ENCODE data around the gene ANKRD16.
"Not testable (repeated sequence)": the region's sequence is repeated elsewhere in the genome, so short reads cannot be mapped to it uniquely, and the experiment has no call there.

Gene ANKRD16

DNA sequence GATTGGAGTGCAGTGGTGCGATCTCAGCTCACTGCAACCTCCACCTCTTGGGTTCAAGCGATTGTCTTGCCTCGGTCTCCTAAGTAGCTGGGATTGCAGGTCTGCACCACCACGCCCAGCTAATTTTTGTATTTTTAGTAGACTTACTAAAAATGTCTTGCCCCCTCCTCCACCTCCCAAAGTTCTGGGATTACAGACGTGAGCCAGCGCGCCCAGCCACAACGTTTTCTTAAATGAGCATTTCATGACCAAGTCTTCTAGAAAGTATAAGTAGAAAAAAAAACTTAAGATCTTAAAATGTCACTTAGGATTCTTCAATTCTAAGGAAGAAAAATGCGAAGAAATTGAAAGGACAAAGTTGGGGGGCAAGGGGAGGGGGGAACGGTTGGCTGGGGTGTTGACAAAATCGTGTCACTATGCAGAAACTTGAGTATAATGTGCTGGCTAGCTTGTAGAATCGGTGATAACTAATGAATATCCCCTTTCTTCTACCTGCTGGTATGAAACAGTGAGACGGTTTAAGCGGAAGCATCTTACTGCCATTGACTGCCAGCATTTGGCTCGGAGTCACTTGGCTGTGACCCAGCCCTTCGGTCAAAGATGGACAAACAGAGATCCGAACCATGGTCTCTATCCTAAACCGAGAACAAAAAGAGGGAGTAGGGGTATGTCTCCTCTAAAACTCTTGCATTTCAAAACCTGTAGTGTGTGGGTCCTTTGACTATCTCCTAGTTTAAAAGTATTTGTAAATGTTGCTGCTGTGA is 13.0 kb upstream of the ANKRD16 start:
- no peak for DNase-seq

DNA sequence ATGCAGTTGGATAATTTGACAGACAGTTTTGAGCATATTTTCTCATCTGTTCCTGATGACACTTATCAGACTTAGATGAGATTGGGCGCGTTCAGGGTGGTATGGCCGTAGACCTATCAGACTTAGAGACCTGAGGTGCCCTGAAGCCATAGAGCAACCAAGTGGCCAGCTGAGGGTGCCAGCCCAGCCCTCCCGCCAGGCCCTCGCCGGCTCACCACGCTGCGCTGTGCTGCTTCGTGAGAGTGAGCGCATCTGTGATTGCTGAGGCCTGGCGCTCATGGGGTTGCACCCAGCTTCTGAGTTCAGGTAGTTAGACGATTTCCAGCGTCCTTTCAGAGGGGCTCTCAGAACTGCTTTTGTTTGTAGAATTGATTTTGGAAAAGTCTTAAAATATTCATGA is 10.6 kb upstream of the ANKRD16 start:
- no peak for DNase-seq

DNA sequence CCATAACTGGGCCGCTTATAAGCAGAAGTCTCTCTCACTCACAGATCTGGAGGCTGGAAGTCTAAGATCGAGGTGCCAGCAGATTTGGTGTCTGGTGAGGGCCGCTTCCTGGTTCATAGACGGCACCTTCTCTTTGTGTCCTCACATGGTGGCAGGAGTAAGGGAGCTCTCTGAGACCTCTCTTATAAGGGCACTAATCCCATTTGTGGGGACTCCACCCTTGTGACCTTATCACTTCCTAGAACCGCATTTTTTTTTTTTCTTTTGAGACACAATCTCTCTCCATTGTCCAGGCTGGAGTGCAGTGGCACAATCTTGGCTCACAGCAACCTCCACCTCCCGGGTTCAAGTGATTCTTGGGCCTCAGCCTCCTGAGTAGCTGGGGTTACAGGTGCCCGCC is 8.5 kb upstream of the ANKRD16 start:
- DNase-seq: no peak

DNA sequence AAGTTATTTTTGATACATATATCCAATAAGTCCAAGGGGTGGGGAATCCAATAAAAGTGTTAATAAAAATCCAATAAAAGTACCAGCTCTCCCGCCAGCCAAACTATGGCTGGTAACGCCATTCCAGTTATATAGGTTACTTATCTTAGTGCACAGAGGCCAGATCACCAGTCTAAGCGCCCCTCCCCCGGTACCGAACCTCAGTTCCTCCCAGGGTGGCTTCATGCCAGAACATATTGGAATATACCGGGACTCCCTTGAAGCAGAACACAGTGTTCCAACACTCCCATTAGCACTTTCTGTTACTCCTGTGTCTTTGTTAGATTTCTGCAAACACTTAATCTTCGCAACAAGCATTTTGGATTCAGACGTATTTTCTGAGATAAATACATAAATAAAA is 7.8 kb upstream of the ANKRD16 start:
- DNase-seq: no peak

DNA sequence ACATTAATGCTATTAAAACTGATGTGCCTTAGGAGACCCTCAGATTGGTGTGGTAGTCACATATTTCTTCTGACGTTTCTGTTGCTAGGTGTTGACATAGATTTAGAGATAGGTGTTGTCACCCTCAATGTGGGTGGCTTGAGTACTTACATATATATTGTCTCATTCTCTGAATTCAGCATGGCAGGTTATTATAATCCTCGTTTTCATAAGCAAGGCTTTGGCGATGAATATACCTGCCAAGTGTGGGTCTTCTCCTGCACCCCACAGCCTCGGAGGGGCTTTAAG is 7.3 kb upstream of the ANKRD16 start:
- DNase-seq: no peak

DNA sequence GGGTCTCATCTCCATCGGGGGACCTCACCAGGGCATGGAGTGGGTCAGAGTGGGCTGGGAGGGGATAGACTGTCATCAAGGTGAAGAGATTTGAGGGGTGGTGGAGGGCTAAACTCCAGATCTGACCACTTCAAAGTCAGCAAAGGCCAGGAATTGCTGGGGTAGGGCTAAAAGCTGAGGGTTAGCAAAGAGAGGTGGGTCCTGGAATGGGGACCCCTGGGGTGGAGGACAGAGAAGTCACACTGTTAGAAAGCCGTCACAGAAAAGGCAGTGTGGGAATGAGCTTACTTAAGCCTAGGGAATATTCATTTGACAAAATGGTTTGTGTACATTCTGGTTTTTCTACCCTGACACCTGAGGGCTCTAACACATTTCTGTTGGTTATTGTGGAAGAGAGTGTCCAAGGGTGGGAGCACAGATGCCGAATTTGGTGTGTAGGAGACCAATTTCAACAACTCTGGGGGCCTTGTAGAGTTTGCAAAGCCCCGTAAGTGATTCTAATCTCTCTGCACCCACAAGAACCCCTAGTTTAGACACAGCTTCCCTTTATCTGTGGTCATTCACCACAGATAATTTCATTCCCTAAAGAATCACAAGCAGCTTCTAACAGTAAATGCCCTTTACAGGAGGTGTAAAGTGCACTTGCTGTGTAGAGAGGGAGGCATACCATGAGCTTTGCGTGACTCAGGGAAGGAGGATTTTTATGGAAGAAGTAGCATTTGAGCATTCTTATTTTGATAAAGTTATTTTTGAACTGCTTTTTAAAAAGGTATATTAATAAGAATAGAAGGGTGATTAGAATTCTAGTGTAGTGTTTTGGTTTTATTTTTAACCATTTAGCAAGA is 6.7 kb upstream of the ANKRD16 start:
- DNase-seq: no peak

DNA sequence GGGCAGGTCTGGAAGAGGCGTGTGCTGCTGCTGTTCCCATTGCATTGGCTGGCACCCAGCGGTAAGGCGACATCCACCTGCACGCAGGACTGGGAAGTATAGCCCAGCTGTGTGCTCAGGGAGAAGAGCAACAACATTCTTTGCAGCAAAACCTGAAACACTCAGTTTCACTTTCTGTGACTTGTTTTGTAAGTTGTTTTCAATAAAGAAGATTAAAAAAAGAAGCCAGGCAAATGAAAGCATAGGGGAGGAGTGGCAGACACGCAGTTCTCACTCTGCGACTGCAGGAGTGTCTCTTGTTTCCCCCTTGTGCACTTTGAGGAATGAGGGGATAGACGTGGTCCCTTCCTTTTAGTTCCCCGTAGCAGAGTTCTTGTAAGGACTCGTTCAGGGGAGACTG is 6.1 kb upstream of the ANKRD16 start:
- no peak for DNase-seq

DNA sequence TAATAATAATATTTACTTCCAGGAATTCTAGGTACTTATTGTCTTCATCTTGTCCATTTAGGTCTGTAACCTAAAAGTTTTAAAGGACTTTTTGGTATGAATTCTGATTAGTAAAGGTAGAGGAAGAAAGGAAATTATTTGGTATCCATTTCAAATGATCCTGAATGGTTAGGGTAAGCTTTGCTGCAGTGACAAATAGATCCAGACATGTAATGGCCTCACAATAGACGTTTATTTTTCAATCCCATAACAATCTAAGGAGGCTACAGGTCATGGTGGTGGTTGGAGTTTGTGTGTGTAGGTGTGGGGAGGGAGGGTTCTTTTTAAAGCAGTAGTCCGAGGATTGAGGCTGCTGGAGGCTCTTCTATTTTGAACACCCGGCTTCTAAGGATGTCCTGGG is 5.7 kb upstream of the ANKRD16 start:
- DNase-seq: no peak

DNA sequence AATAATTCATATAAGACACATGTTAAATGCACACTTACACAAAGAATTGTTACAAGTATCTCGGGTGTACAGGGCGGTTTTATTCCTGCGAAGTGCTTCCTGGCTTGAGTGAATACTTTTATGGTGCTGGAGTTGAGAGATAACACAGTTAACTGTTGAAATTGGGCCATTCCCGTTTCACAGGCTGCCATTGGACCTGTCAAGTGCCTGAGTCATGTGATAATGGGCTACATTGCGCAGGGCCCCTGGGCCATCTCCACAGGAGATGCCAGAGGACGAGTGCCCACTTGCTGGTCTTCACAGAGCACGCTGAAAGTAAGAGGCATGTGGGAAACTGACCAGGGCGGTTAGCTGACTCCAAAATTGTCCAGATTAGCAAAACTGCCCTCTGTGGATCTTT is 5.2 kb upstream of the ANKRD16 start:
- DNase-seq: no peak

DNA sequence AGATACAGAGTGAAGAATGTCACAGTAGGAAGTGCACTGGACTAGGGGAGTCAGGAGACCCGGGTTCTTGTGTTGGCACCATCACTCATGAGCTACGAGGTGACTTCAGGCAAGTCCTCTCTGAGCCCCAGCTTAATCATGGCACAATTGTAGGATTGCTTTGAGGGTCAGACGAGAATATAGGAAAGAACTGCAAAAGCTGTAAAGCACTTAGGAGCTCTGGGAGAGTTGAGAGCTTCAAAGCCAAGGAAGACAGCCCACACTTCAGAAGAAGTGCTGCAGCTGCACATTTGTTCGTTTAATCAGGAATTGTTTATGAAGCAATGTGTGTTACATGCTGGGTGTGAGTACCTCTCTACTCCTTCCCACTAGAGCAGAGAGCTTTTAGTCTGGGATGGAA is 4.7 kb upstream of the ANKRD16 start:
- no peak for DNase-seq

DNA sequence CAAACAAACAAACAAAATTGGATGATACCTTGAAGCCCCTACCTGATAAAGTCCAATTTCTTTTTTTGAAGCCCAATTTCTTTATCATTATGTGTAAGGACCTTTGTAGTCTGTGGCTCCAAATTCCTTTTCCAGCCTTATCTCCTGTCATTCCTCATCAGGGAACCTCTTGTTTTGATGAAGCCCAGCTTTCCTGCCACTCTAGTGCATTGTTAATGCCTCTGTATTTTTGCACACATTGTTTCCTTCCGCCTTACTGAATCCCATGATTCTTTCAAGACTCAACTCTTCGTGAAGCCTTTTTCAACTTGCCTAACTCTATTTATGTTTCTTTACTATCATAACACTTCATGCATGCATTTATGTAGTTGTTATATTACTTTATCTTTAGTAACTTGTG is 3.6 kb upstream of the ANKRD16 start:
- DNase-seq: no peak

DNA sequence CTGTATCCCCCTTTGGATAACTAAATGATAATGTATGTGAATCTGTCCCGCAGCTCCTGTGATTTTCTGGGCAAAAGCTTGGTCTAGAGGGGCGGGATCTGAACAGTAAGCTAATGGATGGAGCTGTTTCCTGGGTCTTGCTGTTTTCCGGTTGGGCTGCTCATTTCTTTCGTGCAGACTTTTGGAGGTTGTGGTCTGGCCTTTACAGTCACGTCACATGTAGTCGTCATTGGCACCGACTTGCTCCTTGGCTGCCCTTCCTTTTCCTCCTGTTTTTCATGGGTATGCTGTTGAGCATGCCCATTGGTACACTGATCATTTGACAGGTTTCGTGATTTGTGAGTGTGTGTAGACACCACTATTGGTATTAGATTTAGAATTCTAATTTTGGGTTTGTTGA is 2.3 kb upstream of the ANKRD16 start:
- no peak for DNase-seq

DNA sequence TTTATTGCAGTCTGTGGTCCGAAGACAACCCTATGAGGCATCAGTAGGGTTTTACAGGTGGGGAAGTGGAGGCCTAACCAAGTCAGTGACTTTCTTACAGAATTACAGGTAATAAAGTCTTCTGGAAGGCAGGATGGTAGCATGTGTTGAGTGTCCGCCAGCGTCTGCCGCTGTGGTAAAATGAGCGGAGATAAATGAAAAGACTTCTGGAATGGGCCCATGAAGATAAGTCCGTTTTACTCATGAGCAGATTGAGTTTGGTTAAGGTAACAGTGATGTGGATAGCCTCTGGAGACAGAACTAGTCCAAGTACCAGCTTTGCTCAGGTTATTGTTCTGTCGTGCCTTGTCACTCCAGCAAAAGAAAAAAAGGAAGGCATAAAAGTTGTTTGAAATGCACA is 1.3 kb upstream of the ANKRD16 start:
- DNase-seq: no peak

DNA sequence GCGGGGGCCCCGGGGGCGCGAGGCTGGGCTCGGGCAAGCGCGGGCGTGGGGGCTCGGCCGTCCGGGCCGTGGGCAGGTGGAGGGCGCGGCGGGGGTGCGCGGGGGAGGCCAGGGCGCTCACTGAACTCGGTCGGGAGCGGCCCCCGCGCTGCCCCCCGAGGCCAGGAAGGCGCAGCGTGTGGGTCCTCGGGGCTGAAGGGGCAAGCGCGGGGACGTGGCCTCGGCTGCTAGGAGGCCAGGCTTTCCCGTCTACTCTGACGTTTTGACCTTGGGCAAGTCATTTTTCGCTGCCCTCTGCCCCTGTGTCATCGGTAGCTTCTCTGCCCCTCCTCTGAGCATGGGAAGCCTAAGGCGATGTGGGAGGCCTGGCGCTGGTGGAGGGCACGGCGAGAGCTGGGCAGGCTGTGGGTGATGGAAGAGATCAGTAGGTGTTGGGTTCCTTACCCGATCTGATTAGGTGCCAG is 791 bp upstream of the ANKRD16 start:
- DNase-seq: peak; percentile 48

DNA sequence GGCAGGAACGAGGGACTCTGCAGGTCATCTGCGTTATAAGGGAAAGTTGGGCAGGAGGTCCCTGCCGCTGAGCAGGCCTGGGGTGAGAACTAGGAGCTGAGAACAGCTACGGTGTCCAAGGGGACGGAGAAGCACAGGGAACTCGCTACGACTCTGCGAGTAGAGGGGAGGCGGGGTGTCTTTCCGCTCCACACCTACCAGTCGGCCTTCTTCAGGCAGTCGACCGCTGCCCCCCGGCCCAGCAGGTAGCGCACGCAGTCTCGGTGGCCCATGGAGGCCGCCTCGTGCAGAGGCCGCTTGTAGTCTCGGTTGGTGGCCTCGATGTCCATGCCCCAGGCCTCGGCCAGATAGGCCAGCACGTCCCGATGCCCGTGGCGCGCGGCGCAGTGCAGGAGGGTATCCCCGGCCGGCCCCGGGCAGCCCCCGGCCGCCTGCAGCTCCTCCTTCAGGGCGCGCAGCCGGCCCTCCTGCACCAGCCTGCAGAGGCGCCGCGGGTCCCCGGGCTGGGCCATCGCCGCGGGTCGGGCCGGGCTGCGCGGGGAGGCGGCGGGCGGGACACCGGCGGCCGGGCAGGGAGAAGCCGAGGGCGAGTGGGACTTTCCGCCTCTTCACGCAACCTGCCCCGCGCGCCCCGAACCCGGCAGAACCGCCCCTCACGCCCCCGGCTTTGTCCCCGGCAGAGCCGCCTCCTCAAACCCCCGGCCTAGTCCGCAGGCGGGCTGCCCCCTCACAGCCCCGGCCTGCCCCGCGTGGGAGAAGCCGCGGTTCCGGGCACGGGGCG is 660 bp downstream of the ANKRD16 start:
- peak; percentile 71 for DNase-seq

DNA sequence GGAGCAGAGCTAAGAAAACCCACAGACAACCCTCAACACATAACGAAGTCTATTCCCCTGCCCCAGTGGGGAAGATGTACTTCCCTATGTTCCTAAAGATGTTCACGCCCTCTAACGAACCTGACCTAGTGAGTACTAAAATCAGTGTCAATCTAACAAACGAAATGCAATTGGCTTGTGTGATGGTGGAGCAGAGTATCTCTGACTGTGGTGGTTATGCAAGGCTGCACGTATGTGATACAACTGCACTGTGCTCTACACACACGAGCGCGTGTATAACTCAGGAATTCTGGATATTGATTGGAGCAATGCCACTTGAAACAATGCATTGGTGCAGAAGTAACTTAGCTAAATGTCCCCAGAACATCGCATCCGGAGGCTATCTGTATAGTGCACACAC is 1.3 kb downstream of the ANKRD16 start:
- DNase-seq: no peak

DNA sequence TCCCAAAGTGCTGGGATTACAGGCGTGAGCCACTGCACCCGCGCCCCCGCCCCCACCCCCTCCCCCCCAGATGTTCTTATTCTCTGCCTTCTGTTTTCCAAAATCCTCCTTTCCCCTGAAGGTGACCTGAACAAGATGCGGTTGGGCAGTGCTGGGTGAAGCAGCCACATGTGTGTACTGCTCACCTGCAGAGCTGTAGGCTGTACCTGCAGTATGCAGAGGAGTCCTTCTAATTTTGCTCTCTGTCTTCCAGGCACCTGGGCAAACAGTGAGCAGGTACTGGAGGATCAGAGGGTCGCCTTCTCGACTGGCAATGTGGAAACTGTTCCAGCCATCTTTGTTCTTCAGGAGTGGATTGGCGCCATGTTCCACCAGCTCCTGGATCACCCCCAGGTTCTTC is 2.1 kb downstream of the ANKRD16 start:
- DNase-seq: no peak

DNA sequence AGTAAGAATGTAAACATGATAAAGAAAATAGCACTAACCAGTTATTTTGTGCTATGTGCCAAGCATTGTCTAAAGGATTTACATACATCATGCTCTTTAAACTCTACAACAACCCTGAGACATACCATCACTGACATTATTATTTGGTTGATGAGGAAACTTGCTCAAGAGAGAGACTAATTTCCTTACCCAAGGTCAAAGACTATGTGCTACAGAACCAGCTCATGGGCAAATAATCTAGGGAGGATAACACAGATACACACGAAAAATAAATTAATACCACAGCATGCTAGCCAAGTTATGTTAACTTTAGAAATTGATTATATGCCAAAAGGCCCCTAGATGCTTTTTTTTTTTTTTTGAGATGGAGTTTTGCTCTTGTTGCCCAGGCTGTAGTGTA is 2.7 kb downstream of the ANKRD16 start:
- DNase-seq: no peak

DNA sequence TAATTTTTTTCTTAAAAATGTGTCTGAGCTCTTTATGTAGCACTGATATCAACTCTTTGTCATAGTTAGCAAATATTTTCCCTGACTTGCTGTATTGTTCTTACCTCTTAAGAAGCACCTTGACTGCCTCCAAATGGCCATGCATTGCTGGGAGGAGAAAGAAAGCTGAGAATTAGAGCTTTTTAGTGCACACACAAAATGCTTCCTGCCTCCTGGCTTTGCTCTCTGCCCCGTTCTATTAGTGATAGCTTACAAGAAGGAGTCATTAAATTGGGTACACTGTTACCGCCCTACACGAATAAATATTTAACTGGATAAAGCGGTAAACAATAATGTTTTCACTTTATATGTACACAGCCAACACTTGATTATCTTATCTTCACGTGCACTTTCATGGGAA is 4.1 kb downstream of the ANKRD16 start:
- DNase-seq: no peak

DNA sequence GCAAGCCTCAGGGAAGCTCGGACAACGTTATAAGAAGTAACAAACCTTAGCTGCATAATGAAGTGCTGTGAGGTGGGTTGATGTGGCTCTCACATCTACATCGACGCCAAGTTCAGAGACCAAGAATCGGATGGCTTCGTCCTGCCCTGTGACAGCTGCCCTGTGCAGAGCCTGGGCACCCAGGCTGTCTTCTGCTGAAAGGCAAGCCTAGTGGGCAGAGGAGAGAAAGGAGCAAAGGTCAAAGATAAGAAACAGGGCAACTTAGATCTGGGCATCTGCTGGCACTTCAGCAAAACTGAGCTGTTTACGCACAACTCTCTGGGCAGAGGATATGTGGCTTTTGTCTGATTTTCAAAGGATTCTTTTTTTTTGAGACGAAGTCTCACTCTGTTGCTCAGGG is 6.7 kb downstream of the ANKRD16 start:
- no peak for DNase-seq

DNA sequence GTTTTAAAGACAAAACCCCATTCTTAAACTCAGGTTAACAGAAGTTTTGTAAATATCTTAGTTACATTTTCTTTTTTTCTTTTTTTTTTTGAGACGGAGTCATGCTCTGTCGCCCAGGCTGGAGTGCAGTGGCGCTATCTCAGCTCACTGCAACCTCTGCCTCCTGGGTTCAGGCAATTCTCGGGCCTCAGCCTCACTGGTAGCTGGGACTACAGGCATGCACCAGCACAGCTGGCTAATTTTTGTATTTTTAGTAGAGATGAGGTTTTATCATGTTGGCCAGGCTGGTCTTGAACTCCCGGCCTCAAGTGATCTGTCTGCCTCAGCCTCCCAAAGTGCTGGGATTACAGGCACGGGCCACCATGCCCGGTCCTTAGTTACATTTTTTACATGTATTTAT is 12.7 kb downstream of the ANKRD16 start:
- DNase-seq: not testable (repeated sequence)

DNA sequence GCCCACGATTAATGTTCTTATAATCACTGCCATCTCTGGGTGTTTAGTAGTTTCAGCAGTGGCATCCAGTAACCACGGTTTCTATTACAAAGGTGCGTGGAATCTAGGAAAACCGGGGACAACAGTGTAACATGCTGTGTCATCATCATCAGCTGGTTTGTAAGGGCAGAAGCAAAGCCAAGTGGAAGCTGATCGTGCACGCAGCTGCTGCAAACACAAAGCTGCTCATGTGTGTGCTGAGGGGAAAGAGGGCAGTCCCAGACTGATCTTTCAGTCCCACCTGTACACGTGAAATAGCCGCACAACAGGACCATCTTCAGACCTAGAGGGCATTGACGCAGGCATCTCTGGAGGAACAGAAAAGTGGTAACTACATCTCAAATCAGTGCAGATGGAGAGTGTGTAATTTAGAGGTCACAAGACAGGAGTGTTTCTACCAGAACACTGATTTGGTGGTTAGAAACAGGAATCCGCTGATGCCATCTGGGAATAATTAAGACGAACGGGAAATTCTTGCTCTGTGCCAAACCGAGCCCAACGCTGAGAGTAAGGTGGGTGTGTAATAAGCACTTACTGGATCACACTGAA is 13.4 kb downstream of the ANKRD16 start:
- no peak for DNase-seq

DNA sequence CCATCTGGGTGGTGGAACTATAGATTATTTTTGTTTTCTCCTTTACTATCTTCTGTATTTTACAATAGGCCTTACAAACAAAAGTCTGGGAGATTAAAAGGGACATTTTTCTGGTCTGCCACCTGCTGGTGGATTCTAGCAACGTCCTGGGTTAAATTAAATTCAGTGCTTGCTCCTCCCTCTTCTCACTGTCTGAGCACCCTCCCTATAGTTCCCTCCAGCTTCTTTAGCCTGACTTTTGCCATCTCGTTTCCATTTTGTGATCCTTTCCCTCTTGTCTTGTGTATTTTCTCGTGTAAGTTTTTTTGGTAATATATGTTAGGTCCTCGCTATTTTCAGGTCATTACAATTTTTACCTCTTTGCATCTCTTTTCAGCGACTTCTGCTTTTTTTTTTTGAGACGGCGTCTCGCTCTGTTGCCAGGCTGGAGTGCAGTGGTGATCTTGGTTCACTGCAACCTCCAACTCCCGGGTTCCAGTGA is 16.1 kb downstream of the ANKRD16 start:
- peak; percentile 61 for DNase-seq

Data from NCI-H146 (cell line).